Heart right ventricle (tissue), 16 donors: ENCODE results near the gene CHERP. TPM values are rescaled to one million over a fixed set of nuclear protein-coding genes. Genes with fewer than 3 reads are reported as not detected.

ENCODE experiments used
- ATAC-seq, 8 donors: fragments of 200-7000 bp; cut with Tn5 transposase; one replicate each; pipeline ENCODE4 v1.9.1; 2020; ENCODE audit warnings: mild to moderate bottlenecking in 8 of 8, moderate library complexity in 8 of 8, moderate number of reproducible peaks in 1 of 8
- DNase-seq, 2 donors: peaks; one replicate each; pipeline ENCODE4 v3.0.0-alpha.2; 2020
- H3K27ac ChIP-seq, 10 donors: fragments of 200-600 bp; sonication (generic) in 2 of 10; one replicate each; pipeline versions ENCODE4 v1.5.0 to v1.8.0; 2020 to 2022; ENCODE audit warnings: mild to moderate bottlenecking in 3 of 10
- H3K27me3 ChIP-seq, 7 donors: fragments of 200-600 bp; one replicate each; pipeline ENCODE4 v1.8.0; 2021 to 2022; ENCODE audit warnings: mild to moderate bottlenecking in 2 of 7
- H3K36me3 ChIP-seq, 9 donors: fragments of 200-600 bp; sonication (generic) in 1 of 9; one replicate each; pipeline versions ENCODE4 v1.5.0 to v1.8.0; 2020 to 2022; ENCODE audit warnings: mild to moderate bottlenecking in 2 of 9
- H3K4me1 ChIP-seq, 9 donors: fragments of 200-600 bp; sonication (generic) in 1 of 9; one replicate each; pipeline versions ENCODE4 v1.5.0 to v1.8.0; 2020 to 2022; ENCODE audit warnings: mild to moderate bottlenecking in 4 of 9
- H3K4me3 ChIP-seq, 10 donors: fragments of 200-600 bp; sonication (generic) in 2 of 10; one replicate each; pipeline versions ENCODE4 v1.5.0 to v1.8.0; 2020 to 2022; ENCODE audit warnings: mild to moderate bottlenecking in 7 of 10, moderate library complexity in 2 of 10
- H3K9me3 ChIP-seq, 11 donors: fragments of 200-600 bp in 10 of 11; sonication (generic) in 2 of 11; one replicate each; pipeline versions ENCODE4 v1.5.0 to v1.8.0; 2013 to 2022; ENCODE audit warnings: mild to moderate bottlenecking in 2 of 11, control low read depth in 1 of 11, moderate library complexity in 1 of 11
- CTCF ChIP-seq, 9 donors: fragments of 200-600 bp; sonication (generic) in 2 of 9; IDR thresholded peaks; one replicate each; pipeline versions ENCODE4 v1.5.0 to v1.8.0; 2021 to 2022; ENCODE audit warnings: antibody characterized with exemption in 9 of 9, mild to moderate bottlenecking in 5 of 9, moderate library complexity in 1 of 9
- WGBS, 2 donors: extraction: QIAGEN DNeasy Blood & Tissue Kit; methylation state at CpG; one replicate each; pipeline ENCODE4 v1.1.7; 2013; ENCODE audit warnings: inconsistent platforms in 1 of 2; 5-methylcytosine and 5-hydroxymethylcytosine counted together
- intact Hi-C, 10 donors: fragments of 100-400 bp; cut with DNase I; formaldehyde crosslinking; loops; one replicate each; pipeline versions ENCODE4 v1.11.1 to v1.14.2; 2022
- polyA plus RNA-seq, 2 donors: library from polyadenylated mRNA; stranded (reverse); fragments of 200-250 nt; gene quantifications; one replicate each; pipeline ENCODE4 v1.2.3, GENCODE V29; 2013
- total RNA-seq, 10 donors: library from RNA; stranded (reverse); fragmentation: NEBNext Ultra II Directional in 3 of 10; extraction: Animal tissue kit (Norgen Biotek cat#: 25700) in 3 of 10; gene quantifications; one replicate each; pipeline versions ENCODE4 v1.2.1 to v1.2.4, GENCODE V29; 2021 to 2023
- donor health status: Arrhythmogenic right ventricular cardiomyopathy.
- donor health status: ischemic (EF 13 %, LVEDD 7.1; RV severe dilation, severe dysfunction).
- donor health status: healthy with polysubstance abuse.
- donor health status: DM: no; HTN: yes; CAD: no.
- donor health status: DM: no; HTN: no; CAD: no.
- donor health status: ischemic (EF 25% LVEDD 6.9; RV normal size, moderate dysfunction).
- donor health status: ischemic (EF 25% LVEDD 5.7; RV mildly dilated, moderate dysfunction).
- donor health status: healthy.
- donor health status: DM: yes; HTN: yes; CAD: no.
- donor health status: Ischemic cardiomyopathy.
- donor health status: ischemic (EF 35%, LVEDD 5.7; RV mildly dilated, moderate dysfunction).
- donor health status: nonischemic (EF 11% LVEDD 7.7; RV severe dilation, severe dysfunction).
- donor health status: DM: yes; HTN: yes; CAD: no.
- donor health status: PGD.
- donor health status: ischemic (EF 29% LVEDD 5.4; RV normal size, mild dysfunction).
- donor health status: nonischemic (EF 23%, LVEDD 6.1; RV moderate dilation, normal function).

The CHERP gene
- total and polyA plus RNA-seq, 12 donors: 11.3 to 26.6 (median 22.4) TPM

GRCh38 chr19:16588824-16589577 lies 46.8 kb upstream of the CHERP start:
- intact Hi-C loops: loop anchor here in 4 of 10 donors (5.0 kb wide), 1 partner anchor 38 kb away; the partner anchor contains the start of gene MED26 (in 4 of the 4)
- peak overlapping the region in 3 of 10 donors; percentile 18 to 83 (median 56) for H3K27ac ChIP-seq
- DNase-seq (no peak), ATAC-seq (no peak)
- no peaks in the 10 kb centered on the region for H3K9me3 ChIP-seq
- peak overlapping the region in 2 of 10 donors; percentile 34 to 35 for H3K4me3 ChIP-seq
- WGBS, 2 donors: 59 to 61% methylated on average over 11 of the region's 11 CpGs
- no peak for TF ChIP-seq CTCF (IDR thresholded peaks at IDR 0.05)
- no peaks in the 10 kb centered on the region for H3K27me3 ChIP-seq
- peaks cover 0 to 3% (median 0%) of the 10 kb centered on the region in 9 donors for H3K36me3 ChIP-seq
- peaks cover 33 to 100% (median 80%) of the 10 kb centered on the region in 9 donors for H3K4me1 ChIP-seq

- H3K27ac ChIP-seq: peak overlapping the region in 9 of 10 donors; percentile 18 to 83 (median 56)
- peaks cover 0 to under 1% (median 0%) of the 10 kb centered on the region in 9 donors for H3K36me3 ChIP-seq
- peak in 1 of 2 donors; percentile 34 for DNase-seq
- H3K4me3 ChIP-seq: peak overlapping the region in 7 of 10 donors; percentile 13 to 35 (median 29)
- peak in 7 of 8 donors; percentile 12 to 55 (median 51) for ATAC-seq
- peak in 1 of 9 donors; percentile 19 for TF ChIP-seq CTCF (IDR thresholded peaks at IDR 0.05)
- WGBS, 2 donors: 14 to 15% methylated on average over 26 of the region's 26 CpGs
- H3K4me1 ChIP-seq: peaks cover 36 to 100% (median 80%) of the 10 kb centered on the region in 9 donors
- H3K27me3 ChIP-seq: no peaks in the 10 kb centered on the region
- no peaks in the 10 kb centered on the region for H3K9me3 ChIP-seq
- intact Hi-C loops: loop anchor here in 4 of 10 donors (5.0 kb wide), 1 partner anchor 39 kb away; the partner anchor contains the start of gene MED26 (in 4 of the 4)
Observed at GRCh38 chr19:16587833-16588823, 45.9 kb upstream of the CHERP start.

GRCh38 chr19:16586991-16587832 lies 45.0 kb upstream of the CHERP start:
- Histone ChIP-seq H3K4me3 (peak overlapping the region in 7 of 10 donors; percentile 13 to 35 (median 29)), H3K36me3 (no peaks in the 10 kb centered on the region), H3K27me3 (no peaks in the 10 kb centered on the region), H3K27ac (peak overlapping the region in 8 of 10 donors; percentile 18 to 83 (median 50)), H3K4me1 (peaks cover 44 to 100% (median 81%) of the 10 kb centered on the region in 9 donors), H3K9me3 (no peaks in the 10 kb centered on the region)
- DNase-seq: no peak
- intact Hi-C loops: loop anchor here in 4 of 10 donors (5.0 kb wide), 1 partner anchor 40 kb away; the partner anchor contains the start of gene MED26 (in 4 of the 4)
- 47 to 48% methylated on average over 20 of the region's 20 CpGs for WGBS, 2 donors
- ATAC-seq: peak in 1 of 8 donors; percentile 2
- no peak for TF ChIP-seq CTCF (IDR thresholded peaks at IDR 0.05)
